Right ventricle myocardium superior (tissue), 1 donor: ENCODE results near the gene GLIPR1L2. TPM values are rescaled to one million over a fixed set of nuclear protein-coding genes. Genes with fewer than 3 reads are reported as not detected.

Source experiments
- ATAC-seq: fragments of 200-7000 bp; cut with Tn5 transposase; one replicate; pipeline ENCODE4 v1.9.1; 2020; ENCODE audit warnings: mild to moderate bottlenecking; ENCODE audit not compliant: poor library complexity
- DNase-seq: peaks from one replicate; pipeline ENCODE4 v3.0.0-alpha.2; 2020
- intact Hi-C: fragments of 100-400 bp; cut with DNase I; formaldehyde crosslinking; loops from one replicate; pipeline ENCODE4 v1.11.2; 2022
- total RNA-seq: library from RNA; stranded (reverse); fragmentation: NEBNext Ultra II Directional; extraction: Animal tissue kit (Norgen Biotek cat#: 25700); gene quantifications from one replicate; pipeline ENCODE4 v1.2.1, GENCODE V29; 2021
- donor health status: DM: no; HTN: yes; CAD: no; lungs with severe emphysema.

Gene GLIPR1L2
- total RNA-seq, 1 donor from 2014 or later: 2.4 TPM

DNA sequence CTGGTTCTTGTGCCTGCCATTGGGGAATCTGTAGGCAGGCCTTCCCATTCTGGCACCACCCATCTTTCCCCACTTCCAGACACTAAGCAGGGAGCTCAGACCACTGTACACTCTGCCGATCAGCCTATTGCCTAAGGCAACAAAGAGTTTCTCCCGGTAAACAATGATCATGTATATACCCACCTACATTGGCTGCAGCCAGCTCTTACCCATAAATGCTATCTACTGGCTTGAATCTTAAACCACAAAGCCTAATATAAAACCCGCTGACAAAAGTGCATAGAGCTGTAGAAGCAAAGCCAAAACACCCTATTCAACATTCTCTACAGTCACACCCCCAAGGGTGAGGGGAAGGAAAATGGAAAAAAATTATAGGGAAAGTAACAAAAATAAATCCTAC is 68.9 kb downstream of the GLIPR1L2 start:
- intact Hi-C loops: no loop called here
- no peak for ATAC-seq
- no peak for DNase-seq

DNA sequence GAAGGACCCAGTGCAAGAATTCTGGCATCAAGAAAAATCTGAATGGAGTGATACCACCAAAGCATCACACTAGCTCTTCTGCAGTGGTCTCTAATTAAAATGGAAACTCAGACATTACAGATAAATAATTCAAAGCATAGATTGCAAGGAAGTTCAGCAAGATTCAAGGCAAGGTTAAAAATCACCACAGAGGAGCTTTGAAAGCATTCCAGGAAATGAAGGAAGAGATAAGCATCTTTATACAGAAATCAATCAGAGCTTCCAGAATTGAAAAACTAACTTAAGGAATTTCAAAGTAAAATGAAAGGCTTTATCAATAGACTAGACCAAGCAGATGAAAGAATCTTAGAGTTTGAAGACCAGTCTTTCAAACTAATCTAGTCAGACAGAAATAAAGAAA is 69.3 kb downstream of the GLIPR1L2 start:
- intact Hi-C loops: no loop called here
- no peak for ATAC-seq
- no peak for DNase-seq

DNA sequence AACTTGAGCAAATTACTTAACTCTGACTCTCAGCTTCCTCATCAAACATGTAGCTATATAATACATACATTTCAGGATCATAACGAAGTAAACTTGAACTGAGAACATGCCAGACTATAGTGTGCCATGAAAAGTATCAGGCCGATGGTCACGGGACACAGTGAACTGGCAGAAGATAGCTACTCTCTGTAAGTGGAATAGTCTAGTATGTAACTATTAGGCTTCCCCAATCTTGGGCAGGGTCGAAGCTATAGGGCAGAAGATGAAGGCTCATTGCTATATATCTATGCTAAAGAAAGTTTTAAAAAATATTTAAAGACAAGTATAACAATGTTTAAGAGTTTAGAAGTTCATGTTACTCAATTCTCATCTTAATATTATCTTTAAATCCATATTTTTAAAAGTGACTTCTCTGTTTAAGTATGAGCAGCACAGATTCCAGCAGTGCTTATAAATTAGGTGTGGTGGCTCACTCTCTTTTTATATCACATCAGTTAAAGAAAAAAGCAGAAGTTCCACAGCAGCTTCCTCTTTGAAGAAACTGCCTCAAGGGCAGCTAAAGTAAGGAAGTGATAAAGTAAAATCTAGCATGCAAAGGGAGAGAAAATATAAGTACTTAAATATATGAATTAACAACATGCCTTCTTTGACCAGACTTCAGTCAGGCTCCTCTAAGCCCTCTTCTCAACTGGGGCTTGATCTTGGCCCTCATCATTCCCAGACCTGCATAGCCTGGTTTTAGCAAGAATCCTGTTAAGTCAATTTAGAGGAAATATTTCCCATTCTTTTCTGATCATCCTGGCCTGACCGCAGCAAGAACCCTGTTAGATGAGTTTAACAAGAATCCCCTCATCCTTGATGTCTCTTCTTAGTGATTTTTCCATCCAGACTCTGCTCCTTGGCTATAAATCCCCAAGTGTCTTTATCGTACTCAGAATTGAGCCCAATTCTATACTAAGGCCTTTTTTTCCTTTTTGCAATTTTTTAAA is 81.3 kb downstream of the GLIPR1L2 start:
- ATAC-seq (peak; percentile 62), DNase-seq (no peak)
- intact Hi-C loops: no loop called here

DNA sequence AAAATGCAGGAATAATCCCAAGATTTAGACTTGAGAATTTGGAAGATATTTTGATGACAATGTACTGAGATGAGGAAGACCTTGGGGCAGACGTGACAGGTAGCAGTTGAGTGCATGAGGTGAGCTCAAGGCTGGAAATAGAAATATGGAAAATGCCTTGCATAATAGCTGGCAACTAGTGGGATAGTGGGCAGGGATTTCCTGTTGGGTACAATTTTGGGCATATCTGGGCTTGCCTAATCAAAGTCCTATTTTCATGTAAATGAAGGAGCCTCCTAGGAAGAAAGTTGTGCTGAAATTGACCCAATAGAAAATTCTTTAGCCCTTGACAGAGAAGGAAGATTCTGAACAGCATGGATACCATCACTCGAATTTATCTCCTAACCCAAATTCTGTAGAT is 83.2 kb downstream of the GLIPR1L2 start:
- intact Hi-C loops: no loop called here
- ATAC-seq (no peak), DNase-seq (no peak)

DNA sequence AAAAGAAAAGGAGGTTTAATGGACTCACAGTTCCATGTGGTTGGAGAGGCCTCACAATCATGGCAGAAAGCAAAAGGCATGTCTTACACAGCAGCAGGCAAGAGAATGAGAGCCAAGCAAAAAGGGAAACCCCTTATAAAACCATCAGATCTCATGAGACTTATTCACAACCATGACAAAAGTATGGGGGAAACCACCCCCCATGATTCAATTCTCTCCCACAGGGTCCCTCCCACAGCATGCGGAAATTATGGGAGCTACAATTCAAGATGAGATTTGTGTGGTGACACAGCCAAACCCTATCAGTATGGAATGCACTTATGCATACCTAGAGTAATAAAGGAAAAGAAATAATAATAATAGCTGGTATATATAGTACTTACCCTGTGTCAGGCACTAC is 85.2 kb downstream of the GLIPR1L2 start:
- ATAC-seq (no peak), DNase-seq (no peak)
- intact Hi-C loops: no loop called here

DNA sequence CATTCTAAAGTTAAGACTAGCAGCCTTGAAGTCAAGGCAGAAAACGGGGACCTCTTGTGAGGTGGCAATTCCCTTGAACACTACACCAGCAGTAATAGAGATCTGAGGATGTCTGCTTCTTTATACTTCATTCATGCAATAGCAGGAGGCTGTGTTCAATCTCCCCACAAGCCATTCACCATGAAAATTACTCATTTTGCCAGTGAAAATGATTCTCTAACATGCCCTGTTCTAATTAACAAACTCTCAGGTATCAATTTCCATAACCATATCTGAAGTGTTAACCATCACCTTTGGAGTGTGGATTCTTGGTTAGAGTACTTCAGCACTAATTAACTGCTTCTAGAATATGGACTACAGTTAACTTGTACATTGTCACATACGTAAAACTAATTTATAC is 86.2 kb downstream of the GLIPR1L2 start:
- intact Hi-C loops: no loop called here
- DNase-seq: no peak
- ATAC-seq: no peak

DNA sequence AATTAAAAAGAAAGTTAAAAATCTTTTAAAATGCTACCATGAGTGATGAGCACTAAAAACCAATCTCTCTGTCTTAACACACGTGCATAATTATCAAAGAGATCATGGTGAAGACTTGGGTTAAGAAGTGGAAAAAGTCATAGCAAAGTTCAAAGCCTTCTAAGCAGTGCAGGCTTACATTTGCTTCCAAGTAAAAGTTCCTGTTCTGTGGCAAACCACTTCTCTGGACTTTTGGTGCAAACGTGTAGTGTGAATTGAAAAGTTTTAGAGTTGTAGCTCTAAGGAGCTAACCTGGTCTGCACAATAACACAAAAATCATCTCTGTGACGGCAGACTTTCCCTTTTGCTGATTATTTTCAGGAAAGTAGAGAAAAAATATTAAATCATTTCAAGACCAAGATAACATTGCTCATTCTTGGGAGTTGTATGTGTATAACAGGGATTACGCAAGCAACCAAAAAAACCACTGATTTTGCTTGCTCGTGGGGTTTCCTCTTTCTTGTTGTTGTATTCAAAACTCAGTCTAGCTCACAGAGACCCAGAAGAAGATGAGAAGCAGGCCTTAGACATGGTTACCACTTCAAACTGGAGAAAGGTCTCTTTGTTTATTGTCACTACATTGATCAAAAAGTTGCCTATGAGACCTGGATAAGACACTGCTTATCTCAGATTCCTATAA is 87.4 kb downstream of the GLIPR1L2 start:
- no peak for ATAC-seq
- intact Hi-C loops: no loop called here
- no peak for DNase-seq

DNA sequence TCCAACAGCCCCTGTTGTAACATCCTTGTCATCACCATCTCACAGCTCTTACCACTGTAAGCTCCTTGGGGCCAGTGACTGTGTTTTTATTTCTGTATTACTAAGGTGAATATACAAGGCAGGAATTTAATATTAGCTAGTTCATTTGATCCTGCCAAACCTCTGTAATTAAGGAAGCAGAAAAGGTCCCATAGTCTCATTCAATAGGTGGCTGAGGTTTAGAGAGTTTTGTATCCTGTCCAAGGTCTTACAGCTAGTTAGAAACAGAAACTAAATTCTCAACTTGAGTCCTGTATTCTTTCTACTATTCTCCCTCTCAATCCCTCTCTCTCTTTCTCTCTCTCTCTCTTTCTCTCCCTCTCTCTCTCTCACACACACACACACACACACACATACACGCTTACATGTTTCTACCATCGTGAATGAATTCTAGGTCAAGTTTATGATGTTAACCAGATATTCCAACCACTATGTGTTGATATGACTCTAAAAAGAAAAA is 89.1 kb downstream of the GLIPR1L2 start:
- ATAC-seq: peak; percentile 30
- intact Hi-C loops: loop anchor here (10.0 kb wide), 1 partner anchor 145 kb away; the partner anchor contains the start of genes CAPS2 and GLIPR1L1
- no peak for DNase-seq

DNA sequence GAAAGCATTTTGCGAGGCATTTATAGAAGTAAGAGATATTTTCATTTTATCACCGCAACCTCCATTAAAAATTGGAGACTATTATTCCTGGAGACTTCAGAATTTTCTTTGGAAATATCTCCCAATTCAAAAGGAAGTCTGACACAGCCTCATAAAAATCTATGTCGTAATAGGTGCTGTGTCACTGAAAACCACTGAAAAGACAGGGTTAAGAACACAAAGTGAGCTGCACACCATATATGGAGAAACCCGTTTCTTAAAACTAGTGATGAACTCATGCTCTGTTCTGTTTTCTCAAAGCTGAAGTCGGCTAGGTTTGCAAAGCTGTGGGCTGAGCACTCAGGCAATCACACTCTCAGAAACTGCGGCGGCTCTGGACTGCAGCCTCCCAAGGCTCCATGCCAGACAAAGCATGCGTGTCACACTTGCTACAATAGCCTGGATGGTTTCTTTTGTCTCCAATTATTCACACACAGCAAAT is 89.6 kb downstream of the GLIPR1L2 start, which contains the start of gene GLIPR1:
Gene GLIPR1 (plus strand): TSS at position 287 of the 481 bp plus-strand sequence. CDS start 126 bp downstream, at position 413.
- DNase-seq (peak; percentile 81), ATAC-seq (peak; percentile 91)
- intact Hi-C loops: loop anchor here (10.0 kb wide), 1 partner anchor 146 kb away; the partner anchor contains the start of genes CAPS2 and GLIPR1L1

DNA sequence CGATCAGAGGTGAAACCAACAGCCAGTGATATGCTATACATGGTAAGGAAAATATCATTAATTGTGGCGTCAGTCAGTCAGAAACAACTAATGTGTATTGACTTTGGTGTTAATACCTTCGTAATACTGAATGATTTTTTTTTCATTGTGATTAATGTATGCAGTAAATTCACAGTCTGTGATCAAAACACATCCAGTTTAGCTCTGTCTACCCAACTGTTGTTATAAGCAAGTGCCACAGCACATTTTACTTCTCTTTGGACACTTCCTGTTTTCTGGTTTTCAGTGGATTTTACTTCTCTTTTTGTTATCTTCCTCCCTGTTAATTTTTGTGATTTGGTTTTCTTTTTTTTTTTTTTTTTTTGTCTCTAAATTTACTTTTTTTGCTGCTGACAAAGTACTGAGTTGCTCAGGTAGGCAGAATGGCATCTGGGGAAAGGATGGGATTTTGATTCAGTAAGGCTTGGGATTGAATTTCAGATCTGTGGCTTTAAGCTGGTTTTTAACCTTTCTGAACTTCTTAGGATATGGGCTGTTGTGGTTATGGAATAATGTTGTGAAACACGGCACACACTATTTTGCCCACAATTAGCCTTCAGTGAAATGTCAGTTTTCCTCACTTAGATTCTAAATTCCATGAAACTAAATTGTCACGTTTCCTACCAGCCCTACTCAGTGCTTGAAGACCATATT is 90.3 kb downstream of the GLIPR1L2 start:
- intact Hi-C loops: loop anchor here (10.0 kb wide), 1 partner anchor 146 kb away; the partner anchor contains the start of genes CAPS2 and GLIPR1L1
- DNase-seq (no peak), ATAC-seq (peak; percentile 46)

DNA sequence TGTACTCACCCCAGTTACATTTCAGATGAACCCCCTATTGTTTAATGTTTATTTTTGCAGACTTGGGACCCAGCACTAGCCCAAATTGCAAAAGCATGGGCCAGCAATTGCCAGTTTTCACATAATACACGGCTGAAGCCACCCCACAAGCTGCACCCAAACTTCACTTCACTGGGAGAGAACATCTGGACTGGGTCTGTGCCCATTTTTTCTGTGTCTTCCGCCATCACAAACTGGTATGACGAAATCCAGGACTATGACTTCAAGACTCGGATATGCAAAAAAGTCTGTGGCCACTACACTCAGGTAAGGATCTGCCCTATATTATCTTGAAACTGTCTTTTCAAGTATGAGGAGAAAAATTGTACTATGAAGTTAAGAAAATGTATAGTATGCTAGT is 90.9 kb downstream of the GLIPR1L2 start:
- intact Hi-C loops: loop anchor here (10.0 kb wide), 1 partner anchor 147 kb away; the partner anchor contains the start of genes CAPS2 and GLIPR1L1
- no peak for ATAC-seq

More for the DNA sequence above, 90.9 kb downstream of the GLIPR1L2 start:
- no peak for DNase-seq

Other genes with a start within 250 kb of the GLIPR1L2 start
- gene KCNC2, start 181.2 kb upstream of the GLIPR1L2 start, total RNA-seq: not detected
- gene CAPS2, start 60.8 kb upstream of the GLIPR1L2 start, total RNA-seq: 14.4 TPM
- not detected for gene GLIPR1L1, start 56.4 kb upstream of the GLIPR1L2 start, total RNA-seq
- 10.9 TPM for gene GLIPR1, start 89.7 kb downstream of the GLIPR1L2 start, total RNA-seq
- 25.2 TPM for gene KRR1, start 120.5 kb downstream of the GLIPR1L2 start, total RNA-seq